Gastrocnemius medialis (tissue), 4 donors: ENCODE measurements around the gene TLDC2. TPM values are rescaled to one million over a fixed set of nuclear protein-coding genes. Genes with fewer than 3 reads are reported as not detected.

Experiments used
- ATAC-seq, 2 donors: fragments of 150-250 bp; one replicate each; pipeline ENCODE4 v1.9.1; 2016
- DNase-seq, 2 donors: peaks; one replicate each; pipeline ENCODE4 v3.0.0-alpha.2; 2019
- H3K27ac ChIP-seq, 4 donors: fragments of 200-600 bp; sonication (generic); 1 replicate in 1 of 4; 2 replicates in 3 of 4; pipeline ENCODE4 v1.5.1; 2016 to 2018; ENCODE audit warnings: mild to moderate bottlenecking in 2 of 4, moderate library complexity in 1 of 4
- H3K27me3 ChIP-seq, 3 donors: fragments of 200-600 bp; sonication (generic) in 2 of 3; 1 replicate in 1 of 3; 2 replicates in 2 of 3; pipeline versions ENCODE4 v1.5.1 to v1.6.0; 2016 to 2019; ENCODE audit warnings: mild to moderate bottlenecking in 1 of 3, moderate library complexity in 1 of 3
- H3K36me3 ChIP-seq, 2 donors: fragments of 200-600 bp; sonication (generic) in 1 of 2; one replicate each; pipeline ENCODE4 v1.5.1; 2017 to 2018
- H3K4me1 ChIP-seq, 2 donors: fragments of 200-600 bp; sonication (generic) in 1 of 2; one replicate each; pipeline ENCODE4 v1.5.1; 2016 to 2017; ENCODE audit warnings: mild to moderate bottlenecking in 2 of 2
- H3K4me3 ChIP-seq, 4 donors: fragments of 200-600 bp; sonication (generic) in 3 of 4; 1 replicate in 1 of 4; 2 replicates in 3 of 4; pipeline ENCODE4 v1.5.1; 2016 to 2019; ENCODE audit warnings: mild to moderate bottlenecking in 2 of 4
- H3K9me3 ChIP-seq, 3 donors: fragments of 200-600 bp; sonication (generic) in 2 of 3; 1 replicate in 1 of 3; 2 replicates in 2 of 3; pipeline ENCODE4 v1.5.1; 2016 to 2019
- CTCF ChIP-seq, 5 experiments: fragments of 450-650 bp in 3 of 5; fragments of 200-600 bp in 2 of 5; sonication (generic) in 2 of 5; IDR thresholded peaks in 4 of 5; conservative IDR thresholded peaks in 1 of 5; 1 replicate in 4 of 5; 2 replicates in 1 of 5; pipeline ENCODE4 v1.5.1; 2016 to 2019; ENCODE audit warnings: antibody characterized with exemption in 5 of 5, mild to moderate bottlenecking in 3 of 5, moderate library complexity in 3 of 5
- POLR2A ChIP-seq, 2 donors: fragments of 450-650 bp; IDR thresholded peaks; one replicate each; pipeline ENCODE4 v1.6.1; 2017; ENCODE audit warnings: antibody characterized with exemption in 2 of 2, mild to moderate bottlenecking in 2 of 2, moderate library complexity in 2 of 2
- in situ Hi-C, 4 donors: fragments of 200-750 bp; cut with MboI; loops; one replicate each; pipeline versions ENCODE4 v1.15.0 to v1.8.0; 2017; ENCODE audit warnings: low sequenced_read_pairs in 4 of 4
- intact Hi-C: fragments of 100-400 bp; cut with DNase I; formaldehyde crosslinking; loops from one replicate; pipeline ENCODE4 v1.15.1; 2023; ENCODE audit warnings: low total_unique reads
- total RNA-seq, 4 donors: library from RNA; depleted of rRNA; stranded (reverse); fragments of >200 nt; gene quantifications; one replicate each; pipeline versions ENCODE4 v1.1.0 to v1.2.3, GENCODE V29; 2016

Gene TLDC2
- total RNA-seq, 4 donors from 2014 or later = not detected

- H3K4me1 ChIP-seq = peaks cover 30 to 39% of the 10 kb centered on the region in 2 donors
- ATAC-seq = no peak
- in situ Hi-C loops = no loop called here
Observed at GRCh38 chr20:36859282-36859555, 16.7 kb upstream of the TLDC2 start.

GRCh38 chr20:36859700-36860330, 16.1 kb upstream of the TLDC2 start:
- DNase-seq = no peak
- intact Hi-C loops (no loop called here), in situ Hi-C loops (no loop called here)

More at GRCh38 chr20:36859282-36859555, 16.7 kb upstream of the TLDC2 start:
- no peaks in the 10 kb centered on the region for H3K36me3 ChIP-seq
- no peak overlapping the region for H3K4me3 ChIP-seq
- DNase-seq = no peak
- peak overlapping the region; percentile 38 to 83 (median 62) for H3K27ac ChIP-seq
- no peaks in the 10 kb centered on the region for H3K27me3 ChIP-seq
- H3K9me3 ChIP-seq = no peaks in the 10 kb centered on the region
- TF ChIP-seq POLR2A (IDR thresholded peaks at IDR 0.05) = no peak
- TF ChIP-seq CTCF (IDR thresholded peaks at IDR 0.05 in 4 of 5, conservative IDR thresholded peaks at IDR 0.05 in 1 of 5) = no peak
- intact Hi-C loops = no loop called here

GRCh38 chr20:36860339-36860738, 15.6 kb upstream of the TLDC2 start:
- H3K27ac ChIP-seq = peak overlapping the region; percentile 46 to 83 (median 62)
- H3K27me3 ChIP-seq = no peaks in the 10 kb centered on the region
- no peak for TF ChIP-seq CTCF (IDR thresholded peaks at IDR 0.05 in 4 of 5, conservative IDR thresholded peaks at IDR 0.05 in 1 of 5)
- TF ChIP-seq POLR2A (IDR thresholded peaks at IDR 0.05) = no peak
- no peak for DNase-seq
- intact Hi-C loops = no loop called here
- in situ Hi-C loops = no loop called here
- no peak for ATAC-seq
- peaks cover 20 to 28% of the 10 kb centered on the region in 2 donors for H3K4me1 ChIP-seq
- H3K4me3 ChIP-seq = no peak overlapping the region
- H3K36me3 ChIP-seq = no peaks in the 10 kb centered on the region
- H3K9me3 ChIP-seq = no peaks in the 10 kb centered on the region

More at GRCh38 chr20:36859700-36860330, 16.1 kb upstream of the TLDC2 start:
- Histone ChIP-seq H3K4me1 (peaks cover 25 to 33% of the 10 kb centered on the region in 2 donors), H3K36me3 (no peaks in the 10 kb centered on the region), H3K9me3 (no peaks in the 10 kb centered on the region), H3K27ac (peak overlapping the region; percentile 46 to 83 (median 62)), H3K4me3 (no peak overlapping the region), H3K27me3 (no peaks in the 10 kb centered on the region)
- ATAC-seq = no peak
- TF ChIP-seq CTCF (IDR thresholded peaks at IDR 0.05 in 4 of 5, conservative IDR thresholded peaks at IDR 0.05 in 1 of 5) (no peak), POLR2A (IDR thresholded peaks at IDR 0.05) (no peak)

GRCh38 chr20:36860811-36861624, 14.9 kb upstream of the TLDC2 start:
- no peaks in the 10 kb centered on the region for H3K36me3 ChIP-seq
- DNase-seq (no peak), ATAC-seq (no peak)
- intact Hi-C loops (no loop called here), in situ Hi-C loops (no loop called here)
- TF ChIP-seq CTCF (IDR thresholded peaks at IDR 0.05 in 4 of 5, conservative IDR thresholded peaks at IDR 0.05 in 1 of 5) (no peak), POLR2A (IDR thresholded peaks at IDR 0.05) (no peak)
- H3K4me1 ChIP-seq = peaks cover 14 to 21% of the 10 kb centered on the region in 2 donors
- no peaks in the 10 kb centered on the region for H3K27me3 ChIP-seq
- H3K4me3 ChIP-seq = peak overlapping the region; percentile 48 to 56 (median 52)
- no peaks in the 10 kb centered on the region for H3K9me3 ChIP-seq
- peak overlapping the region; percentile 78 to 83 (median 80) for H3K27ac ChIP-seq
